Colonic mucosa (tissue), 4 donors: ENCODE data around the gene ELOB. TPM values are rescaled to one million over a fixed set of nuclear protein-coding genes. Genes with fewer than 3 reads are reported as not detected.

Experiments
- DNase-seq: peaks from one replicate; pipeline ENCODE4 v3.0.0-alpha.2; 2020
- H3K27ac ChIP-seq: fragments of 200-600 bp; one replicate; pipeline ENCODE4 v1.8.0; 2021
- H3K27me3 ChIP-seq: fragments of 200-600 bp; one replicate; pipeline ENCODE4 v1.8.0; 2021
- H3K36me3 ChIP-seq: fragments of 200-600 bp; one replicate; pipeline ENCODE4 v1.8.0; 2021
- H3K4me1 ChIP-seq: fragments of 200-600 bp; one replicate; pipeline ENCODE4 v1.8.0; 2021; ENCODE audit warnings: mild to moderate bottlenecking
- H3K4me3 ChIP-seq: fragments of 200-600 bp; one replicate; pipeline ENCODE4 v1.8.0; 2021
- H3K9ac ChIP-seq, 2 donors: one replicate each; pipeline ENCODE4 v1.7.0; 2013; ENCODE audit warnings: control low read depth in 2 of 2, low read depth in 2 of 2, low read length in 2 of 2
- H3K9me3 ChIP-seq: fragments of 200-600 bp; one replicate; pipeline ENCODE4 v1.8.0; 2021
- CTCF ChIP-seq: fragments of 200-600 bp; IDR thresholded peaks from one replicate; pipeline ENCODE4 v1.8.0; 2022; ENCODE audit warnings: antibody characterized with exemption, mild to moderate bottlenecking
- intact Hi-C: fragments of 100-400 bp; cut with DNase I; formaldehyde crosslinking; loops from one replicate; pipeline ENCODE4 v1.14.1; 2022
- total RNA-seq, 2 donors: library from RNA; stranded (reverse); fragmentation: NEBNext Ultra II Directional in 1 of 2; extraction: Animal tissue kit (Norgen Biotek cat#: 25700) in 1 of 2; gene quantifications; one replicate each; pipeline ENCODE4 v1.2.1, GENCODE V29; 2021
- donor health status: healthy.
- donor health status: DM: no; HTN: no; CAD: no.
- donor health status: DM: no; HTN: no; CAD: no.

The ELOB gene
- total RNA-seq, 2 donors from 2014 or later, result 230 to 333 TPM

- Histone ChIP-seq H3K4me1 (peaks cover 5% of the 10 kb centered on the region), H3K9ac (peak overlapping the region in 1 of 2 donors; percentile 77), H3K27me3 (no peaks in the 10 kb centered on the region), H3K4me3 (no peak overlapping the region), H3K27ac (no peak overlapping the region), H3K9me3 (no peaks in the 10 kb centered on the region), H3K36me3 (no peaks in the 10 kb centered on the region)
- intact Hi-C loops, result no loop called here
- DNase-seq, result no peak
- TF ChIP-seq CTCF, result no peak
Measured at GRCh38 chr16:2798723-2799204, 21.7 kb upstream of the ELOB start.

- no peaks in the 10 kb centered on the region for H3K9me3 ChIP-seq
- H3K27ac ChIP-seq, result peak overlapping the region; percentile 67
- H3K4me1 ChIP-seq, result peaks cover 5% of the 10 kb centered on the region
- peak; percentile 73 for DNase-seq
- H3K4me3 ChIP-seq, result no peak overlapping the region
- no peaks in the 10 kb centered on the region for H3K27me3 ChIP-seq
- H3K36me3 ChIP-seq, result no peaks in the 10 kb centered on the region
- H3K9ac ChIP-seq, result peak overlapping the region in 1 of 2 donors; percentile 74
- no peak for TF ChIP-seq CTCF
- intact Hi-C loops, result no loop called here
Measured at GRCh38 chr16:2795395-2796143, 18.5 kb upstream of the ELOB start.

GRCh38 chr16:2792940-2793339, 15.9 kb upstream of the ELOB start:
- no peaks in the 10 kb centered on the region for H3K9me3 ChIP-seq
- intact Hi-C loops, result no loop called here
- H3K4me1 ChIP-seq, result peaks cover 5% of the 10 kb centered on the region
- no peak for TF ChIP-seq CTCF
- H3K27ac ChIP-seq, result no peak overlapping the region
- no peaks in the 10 kb centered on the region for H3K36me3 ChIP-seq
- DNase-seq, result no peak
- H3K9ac ChIP-seq, result no peak overlapping the region
- no peaks in the 10 kb centered on the region for H3K27me3 ChIP-seq
- H3K4me3 ChIP-seq, result no peak overlapping the region

GRCh38 chr16:2791174-2791573, 14.1 kb upstream of the ELOB start:
- no peak overlapping the region for H3K27ac ChIP-seq
- peaks cover 2% of the 10 kb centered on the region for H3K27me3 ChIP-seq
- H3K9ac ChIP-seq, result no peak overlapping the region
- no peaks in the 10 kb centered on the region for H3K36me3 ChIP-seq
- DNase-seq, result no peak
- intact Hi-C loops, result no loop called here
- H3K9me3 ChIP-seq, result no peaks in the 10 kb centered on the region
- H3K4me1 ChIP-seq, result peaks cover 5% of the 10 kb centered on the region
- no peak for TF ChIP-seq CTCF
- H3K4me3 ChIP-seq, result no peak overlapping the region

GRCh38 chr16:2790631-2791030, 13.6 kb upstream of the ELOB start:
- Histone ChIP-seq H3K9me3 (no peaks in the 10 kb centered on the region), H3K36me3 (no peaks in the 10 kb centered on the region), H3K27ac (no peak overlapping the region), H3K9ac (no peak overlapping the region), H3K27me3 (peaks cover 7% of the 10 kb centered on the region), H3K4me1 (peaks cover 4% of the 10 kb centered on the region), H3K4me3 (no peak overlapping the region)
- intact Hi-C loops, result no loop called here
- DNase-seq, result no peak
- no peak for TF ChIP-seq CTCF
